HT-29 (cell line): ENCODE data around the gene ABLIM2. TPM values are rescaled to one million over a fixed set of nuclear protein-coding genes. Genes with fewer than 3 reads are reported as not detected.

ENCODE experiments used
- DNase-seq: peaks from one replicate; pipeline ENCODE4 v3.0.0-alpha.2; 2015; ENCODE audit warnings: low spot score
- total RNA-seq: library from RNA; depleted of rRNA; stranded (reverse); fragments of >200 nt; shearing (Covaris generic); gene quantifications from 2 replicates; pipeline ENCODE4 v1.2.3, GENCODE V29; 2014

The ABLIM2 gene
- total RNA-seq, 1 experiment from 2014 or later: 0.13 TPM

DNA sequence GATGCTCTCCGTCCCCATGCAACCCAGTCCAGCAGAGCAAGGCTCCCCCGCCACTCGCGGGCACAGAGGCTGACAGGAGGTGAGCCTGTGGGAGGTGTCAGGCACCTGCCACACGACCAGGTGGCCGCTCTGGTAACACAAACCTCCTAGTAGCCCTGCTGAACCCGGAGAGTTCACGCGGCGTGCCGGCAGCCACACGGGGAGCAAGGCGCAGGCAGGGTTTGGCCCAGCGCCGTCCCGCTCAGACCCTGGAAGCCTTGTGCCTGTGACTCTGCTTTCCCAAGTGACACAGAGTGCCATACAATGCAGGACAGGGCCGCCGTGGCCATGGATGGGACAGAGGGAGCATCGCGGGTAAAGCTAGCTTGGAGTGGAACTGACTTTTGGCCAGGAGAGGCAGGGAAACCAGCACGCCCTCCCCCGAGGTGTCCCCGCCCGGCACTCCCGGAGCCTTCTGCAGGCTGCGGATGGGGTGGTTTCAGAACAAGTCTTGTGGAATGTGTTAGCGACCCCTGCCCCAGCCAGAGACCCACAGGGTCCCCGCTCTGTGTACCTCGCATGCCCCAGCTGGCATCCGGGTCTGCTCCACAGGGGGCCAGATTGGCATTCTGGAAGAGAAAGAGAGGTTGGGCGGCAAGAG, 174.2 kb downstream of the ABLIM2 start:
- DNase-seq: no peak

DNA sequence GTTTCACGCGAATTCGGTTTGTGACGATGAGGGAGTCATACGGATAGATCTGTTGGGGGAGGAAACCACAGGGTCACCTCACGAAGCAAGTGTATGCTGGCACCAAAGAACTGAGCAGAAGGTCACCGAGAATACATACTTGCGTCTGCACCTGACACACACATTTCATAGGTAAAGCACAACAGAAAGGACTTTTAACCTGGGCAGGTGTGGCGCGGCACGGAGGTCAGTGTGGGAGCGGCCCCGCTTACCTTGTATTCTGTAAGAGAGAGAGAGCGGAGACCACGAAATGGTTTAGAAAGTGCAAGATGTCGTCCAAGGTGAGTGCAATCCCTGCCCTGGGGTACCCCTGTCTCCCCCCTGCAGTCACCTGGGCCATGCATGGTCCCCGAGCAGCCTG, 175.3 kb downstream of the ABLIM2 start:
- no peak for DNase-seq

DNA sequence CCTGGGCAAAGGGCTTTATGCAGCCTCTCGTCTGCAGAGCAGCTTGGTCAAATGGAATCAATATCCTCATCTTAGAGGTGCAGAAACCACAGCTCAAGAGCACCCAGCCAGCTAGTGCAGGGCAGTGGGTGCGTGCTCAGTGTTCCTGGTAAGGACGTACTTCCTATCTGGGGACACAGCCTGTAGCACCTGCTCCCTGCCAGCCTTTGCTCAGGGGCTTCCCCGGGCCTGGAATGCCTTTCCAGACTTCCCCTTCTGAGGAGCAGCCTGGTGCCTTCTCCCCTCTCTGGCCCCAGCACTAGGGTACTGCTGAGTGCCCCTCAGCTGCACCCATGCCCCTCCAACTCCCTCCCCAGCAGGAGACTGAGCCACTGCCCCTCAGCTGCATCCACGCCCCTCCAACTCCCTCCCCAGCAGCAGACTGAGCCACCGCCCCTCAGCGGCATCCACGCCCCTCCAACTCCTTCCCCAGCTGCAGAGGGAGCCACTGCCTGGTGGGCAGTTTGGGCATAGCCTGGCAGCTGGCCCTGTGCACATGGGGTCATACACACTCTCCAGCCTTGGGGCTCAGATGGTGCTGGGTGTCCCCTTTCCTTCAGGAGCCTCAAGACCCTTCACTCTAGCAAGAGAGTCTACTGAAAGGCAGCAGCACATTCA, 176.7 kb downstream of the ABLIM2 start:
- DNase-seq: no peak

DNA sequence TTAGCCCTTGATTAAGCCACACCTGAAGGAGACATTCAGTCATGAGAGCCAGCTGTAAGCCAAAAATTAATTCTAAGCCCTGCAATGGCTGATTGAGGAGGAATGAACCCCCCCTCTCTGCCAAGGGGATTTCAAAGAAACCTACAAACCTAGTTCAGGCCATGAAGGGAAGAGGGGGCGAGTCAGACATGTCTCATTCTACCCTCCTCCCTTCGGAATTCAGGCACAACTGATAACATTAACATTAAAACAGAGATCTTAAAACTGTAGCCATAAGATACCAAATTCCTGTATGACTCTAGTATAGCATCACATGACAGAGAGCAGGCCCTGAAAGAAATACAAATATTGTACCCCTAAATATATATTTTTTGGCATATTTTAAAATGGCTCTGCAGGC, 178.6 kb downstream of the ABLIM2 start:
- DNase-seq: no peak

DNA sequence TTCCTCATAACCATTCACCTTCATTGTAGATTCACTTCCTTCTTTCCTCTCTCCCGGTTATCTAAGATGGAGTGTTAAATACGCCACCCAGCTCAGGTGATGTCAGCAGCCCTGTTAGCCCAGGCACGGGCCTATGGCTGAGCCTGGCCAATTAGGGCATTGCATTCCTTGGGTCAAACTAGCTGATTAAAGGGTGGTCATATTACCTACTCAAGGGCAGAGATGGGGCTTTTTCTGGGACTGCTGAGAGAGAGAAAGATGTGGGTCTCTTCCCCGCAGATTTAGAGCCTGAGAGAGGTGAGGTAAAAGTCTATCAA, 179.0 kb downstream of the ABLIM2 start:
- no peak for DNase-seq

DNA sequence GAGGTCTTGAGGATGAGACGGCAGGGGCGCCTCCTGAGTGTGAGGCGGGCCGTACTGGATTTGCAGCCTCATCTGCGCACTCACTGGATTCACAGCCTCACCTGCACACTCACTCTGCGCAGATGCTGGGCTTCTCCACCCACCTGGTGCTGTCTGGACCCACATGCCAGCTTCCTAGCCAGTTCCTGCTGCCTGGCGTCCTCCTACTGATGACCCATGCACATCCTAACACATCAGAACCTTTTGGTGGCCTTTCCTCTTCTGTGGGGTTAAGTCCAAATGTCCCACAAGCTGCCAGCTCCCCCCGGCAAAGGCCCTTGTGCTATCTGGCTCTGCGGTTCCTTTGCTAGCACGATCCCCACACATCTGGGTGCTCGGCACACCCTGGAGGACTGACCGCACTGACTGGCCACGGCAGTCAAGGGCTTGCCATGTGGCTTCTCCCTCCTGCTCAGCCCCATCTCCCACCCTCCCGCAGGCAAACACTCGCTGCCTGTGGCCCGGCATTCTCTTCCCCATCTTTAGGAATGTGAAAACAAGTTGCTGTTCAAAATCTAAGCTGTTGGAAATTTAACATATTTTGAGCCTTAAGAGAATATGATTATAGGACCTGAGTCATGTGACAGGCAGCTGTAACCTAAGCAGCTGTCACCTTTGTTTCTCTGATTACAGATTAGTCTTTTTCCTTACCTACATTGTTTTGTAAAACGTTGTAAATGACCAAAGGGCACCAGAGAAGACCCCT, 179.5 kb downstream of the ABLIM2 start:
- DNase-seq: no peak

DNA sequence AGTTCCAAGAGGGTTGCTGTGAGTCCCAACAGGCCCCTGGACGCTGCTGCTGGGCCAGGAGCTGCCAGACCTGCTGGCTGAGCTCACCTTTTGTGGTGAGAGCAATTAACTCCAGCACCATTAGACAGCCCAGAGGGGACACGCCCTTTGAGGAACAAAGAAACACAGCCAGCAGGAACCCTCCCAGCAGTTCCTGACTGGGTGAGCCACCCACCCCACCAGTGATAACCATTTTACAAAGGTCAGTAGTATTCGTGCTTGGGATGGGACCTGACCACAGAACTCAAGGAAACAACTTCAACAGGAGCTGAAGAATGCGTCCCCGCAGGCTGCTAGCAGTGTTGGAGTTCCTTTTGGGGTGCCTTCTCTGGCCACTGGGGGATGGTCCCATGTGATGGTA, 180.1 kb downstream of the ABLIM2 start:
- peak; percentile 60 for DNase-seq

DNA sequence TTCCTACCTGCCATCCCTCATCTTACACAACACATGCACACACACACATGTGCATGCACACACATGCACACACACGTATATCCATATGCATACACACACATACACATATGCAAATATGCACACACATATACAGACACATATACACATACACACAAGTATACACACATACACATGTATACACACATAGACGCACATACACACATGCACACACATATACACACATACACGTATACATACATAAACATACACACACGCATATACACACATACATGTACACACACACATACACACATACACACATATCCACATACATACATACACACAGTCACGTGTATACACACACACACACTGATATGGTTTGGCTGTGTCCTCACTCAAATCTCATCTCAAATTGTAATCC, 182.0 kb downstream of the ABLIM2 start:
- no peak for DNase-seq

DNA sequence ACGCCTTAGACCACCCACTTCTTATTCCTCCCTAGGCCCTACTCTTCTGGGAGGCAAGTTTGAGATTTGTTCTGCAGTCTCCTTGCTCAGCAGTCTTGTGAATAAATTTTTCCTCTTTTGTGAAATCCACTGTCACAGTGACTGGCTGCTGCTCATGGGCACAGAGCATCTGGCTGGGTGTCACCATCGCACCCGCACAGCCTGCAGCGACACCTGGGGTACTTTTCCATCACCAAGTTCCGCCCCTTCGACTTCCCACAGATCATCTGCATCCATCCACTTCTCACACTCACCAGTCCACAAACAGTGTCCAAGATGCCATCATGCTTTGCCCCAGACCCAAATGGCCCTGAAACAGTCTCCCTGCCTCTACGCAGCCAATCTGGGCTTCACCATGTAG, 182.6 kb downstream of the ABLIM2 start:
- no peak for DNase-seq

DNA sequence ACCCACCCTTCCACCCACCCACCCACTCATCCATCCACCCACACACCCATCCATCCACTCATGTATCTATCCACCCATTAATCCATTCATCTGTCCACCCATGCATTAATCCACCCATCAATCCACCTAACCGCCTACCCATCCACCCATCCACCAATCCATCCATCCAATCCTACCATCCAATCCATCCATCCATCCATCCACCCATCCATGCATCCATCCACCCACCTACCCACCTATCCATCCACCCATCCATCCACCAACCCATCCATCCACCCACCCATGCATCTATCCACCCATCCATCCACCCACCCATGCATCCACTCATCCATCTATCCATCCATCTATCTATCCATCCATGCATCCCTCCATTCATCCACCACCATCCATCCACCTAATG, 184.2 kb downstream of the ABLIM2 start:
- no peak for DNase-seq

DNA sequence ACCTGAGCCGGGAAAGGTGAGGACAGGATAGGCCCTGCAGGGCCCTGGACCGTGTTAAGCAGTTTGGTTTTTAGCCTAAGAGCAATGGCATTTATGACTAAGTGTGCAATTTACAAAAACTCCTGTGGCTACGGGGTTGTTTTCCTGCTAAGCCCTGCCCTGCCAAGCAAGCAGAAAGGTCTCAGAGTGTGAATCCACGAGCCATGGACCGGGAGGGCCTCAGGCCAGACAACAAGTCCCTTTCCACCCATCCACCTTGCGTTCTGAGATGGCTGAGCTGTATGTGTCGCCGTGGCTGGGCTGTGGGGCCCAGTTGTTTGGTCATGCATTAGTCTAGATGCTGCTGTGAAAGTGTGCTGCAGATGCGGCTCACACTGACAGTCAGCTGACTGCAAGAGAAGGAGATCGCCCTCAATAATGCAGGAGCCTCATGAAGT, 185.1 kb downstream of the ABLIM2 start:
- DNase-seq: no peak

DNA sequence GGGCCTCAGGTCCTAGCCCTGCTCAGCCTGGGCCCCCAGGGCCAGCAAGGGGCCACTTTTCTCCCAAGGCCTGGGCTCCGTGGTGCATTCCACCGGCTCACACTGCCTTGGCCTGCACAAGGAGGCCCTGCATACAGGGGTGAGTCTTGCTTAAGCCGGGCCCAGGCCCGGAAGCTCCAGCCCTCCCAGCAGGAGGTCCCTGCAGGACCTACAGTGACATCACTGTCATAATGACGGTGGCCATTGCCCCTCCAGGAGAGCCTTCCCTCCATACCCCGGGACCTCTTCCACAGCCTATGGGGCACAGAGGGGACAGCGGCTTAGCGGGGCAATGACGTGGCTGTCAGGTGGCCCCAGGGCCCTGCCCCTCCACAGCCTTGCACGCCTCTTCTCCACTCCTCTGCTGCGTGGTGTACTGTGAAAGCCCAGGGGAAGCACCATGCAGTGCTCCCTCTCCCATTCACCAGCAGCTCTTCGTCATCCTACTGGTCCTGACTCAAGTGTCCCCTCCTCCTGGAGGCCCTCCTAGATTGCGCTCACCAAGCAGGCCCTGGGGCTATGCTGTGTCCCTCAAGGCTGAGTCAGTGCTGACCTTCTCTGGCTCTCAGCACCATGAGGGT, 186.6 kb downstream of the ABLIM2 start:
- DNase-seq: no peak

DNA sequence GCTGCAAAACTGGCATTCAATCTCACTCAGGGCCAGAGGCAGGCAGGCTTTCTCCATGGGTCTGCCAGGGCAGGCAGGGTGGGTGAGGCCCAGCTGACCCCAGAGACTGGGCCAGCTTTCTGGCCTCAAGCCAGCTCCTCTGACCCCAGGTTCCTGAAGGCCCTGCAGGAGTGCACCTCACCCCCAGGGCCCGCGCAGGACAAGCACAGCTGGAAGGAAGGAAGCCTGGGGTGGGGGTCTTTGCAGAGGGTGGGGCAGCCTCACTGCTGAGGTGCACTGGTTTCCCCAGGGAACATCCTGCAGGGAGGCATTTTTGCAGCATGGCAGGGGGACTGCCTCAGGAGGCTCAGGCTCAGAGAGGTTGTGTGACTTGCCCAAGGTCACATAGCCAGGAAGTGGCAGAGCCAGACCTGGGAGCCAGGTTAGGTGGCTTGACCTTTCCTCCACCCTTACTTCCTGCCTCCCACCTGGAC, 187.4 kb downstream of the ABLIM2 start:
- DNase-seq: no peak

DNA sequence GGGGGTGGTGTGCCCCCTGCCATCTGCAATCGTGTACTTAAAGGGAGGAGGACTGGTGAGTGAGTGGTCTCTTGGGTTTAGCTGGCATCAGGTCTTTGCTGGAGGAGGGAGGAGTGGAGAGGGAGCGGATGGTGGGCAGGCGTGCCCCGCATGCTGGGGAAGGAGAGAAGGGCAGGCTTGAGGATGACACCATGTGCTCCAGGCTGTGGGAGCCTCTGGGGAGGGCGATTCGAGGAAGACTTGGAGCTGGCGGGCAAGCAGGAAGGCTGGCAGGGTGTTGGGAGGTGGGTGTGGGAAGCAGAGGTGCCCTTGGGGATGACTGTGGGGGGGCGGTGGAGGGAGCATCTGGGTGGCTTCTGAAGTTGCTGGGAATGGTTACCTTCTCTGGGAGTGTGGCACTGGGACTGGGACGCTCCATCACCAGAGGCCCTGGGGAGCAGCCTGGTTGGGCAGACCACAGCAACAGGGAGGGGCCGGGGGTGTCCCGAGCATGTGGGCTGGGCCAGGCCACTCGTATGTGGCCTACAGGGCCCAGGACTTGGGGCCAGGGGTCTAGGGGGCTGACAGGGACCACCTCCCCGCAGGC, 188.2 kb downstream of the ABLIM2 start:
- DNase-seq: peak; percentile 29

DNA sequence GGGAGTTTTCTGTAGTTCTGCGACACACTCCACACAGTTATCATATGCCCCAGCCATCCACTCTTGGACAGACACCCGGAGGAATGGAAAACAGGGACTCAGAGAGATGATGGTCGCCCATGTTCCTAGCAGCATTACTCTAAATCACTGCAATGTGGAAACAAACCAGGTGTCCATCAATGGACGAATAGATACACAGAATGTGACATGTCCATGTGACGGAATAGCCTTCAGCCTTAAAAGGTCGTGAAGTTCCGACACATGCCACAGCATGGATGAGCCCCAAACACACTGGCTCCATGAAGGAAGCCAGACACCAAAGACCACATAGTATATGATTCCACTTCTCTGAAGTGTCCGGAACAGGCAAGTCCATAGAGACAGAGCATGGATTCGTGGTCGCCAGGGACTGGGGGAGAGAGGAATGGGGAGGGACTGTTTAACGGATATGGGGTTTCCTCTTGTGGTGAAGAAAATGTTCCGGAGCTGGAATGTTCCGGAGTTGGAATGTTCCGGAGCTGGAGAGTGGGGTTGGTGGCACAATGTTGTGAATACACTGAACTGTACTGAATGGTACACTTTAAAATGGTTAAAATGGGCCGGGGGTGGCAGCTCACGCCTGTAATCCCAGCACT, 190.2 kb downstream of the ABLIM2 start:
- no peak for DNase-seq

DNA sequence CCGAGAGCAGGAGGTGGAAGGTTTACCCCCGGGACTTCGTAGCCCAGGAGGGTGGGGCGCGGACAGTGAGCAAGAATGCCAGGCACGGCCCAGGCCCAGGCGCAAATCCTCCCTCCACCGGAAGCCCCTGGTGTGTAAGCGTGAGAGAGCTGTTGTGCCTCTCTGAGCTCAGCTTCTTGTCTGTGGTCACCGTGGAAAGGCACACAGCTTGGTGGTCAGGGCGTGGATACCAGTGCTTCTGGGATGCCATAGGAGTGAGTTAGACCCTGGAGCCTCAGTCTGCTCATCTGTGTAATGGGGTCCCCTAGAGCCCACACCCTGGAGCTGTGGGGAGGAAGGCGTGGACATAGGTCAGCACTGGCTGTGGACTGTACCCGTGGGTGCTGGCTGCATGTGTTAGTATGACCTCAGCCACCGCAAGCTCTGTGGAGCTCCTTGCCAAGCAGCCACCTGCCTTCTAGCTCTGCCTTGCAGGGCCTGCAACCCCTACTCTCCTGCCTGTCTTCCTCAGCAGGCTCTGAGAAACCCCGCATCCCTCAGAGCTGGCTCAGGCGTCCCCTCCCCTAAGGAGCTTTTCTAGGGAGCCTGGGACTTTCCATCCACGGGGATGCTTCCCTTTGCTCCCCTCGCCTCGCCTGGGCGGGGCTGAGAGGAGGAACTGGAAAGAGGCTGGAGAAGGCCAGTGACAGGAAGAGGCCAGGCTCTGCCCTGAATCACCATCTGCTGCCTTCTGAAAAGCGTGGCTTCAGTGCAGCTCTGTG, 190.9 kb downstream of the ABLIM2 start:
- peak; percentile 30 for DNase-seq

DNA sequence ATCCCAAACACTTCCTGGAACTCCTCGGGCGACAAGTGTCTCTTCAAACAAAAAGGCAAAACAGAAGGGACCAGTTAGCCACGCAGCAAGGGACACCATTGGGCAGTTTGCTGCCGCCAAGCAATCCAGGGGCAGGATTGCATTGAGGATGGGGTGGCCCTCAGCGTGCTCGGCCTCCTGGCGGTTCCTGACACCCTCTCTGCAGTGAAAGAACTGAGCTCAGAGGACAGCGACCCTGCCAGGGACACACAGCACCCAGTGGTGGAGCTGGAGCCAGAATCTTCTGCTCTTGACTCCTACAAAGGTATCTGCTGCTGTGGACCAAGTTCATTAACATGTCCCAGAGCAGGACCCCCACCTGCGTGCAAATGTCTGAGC, 191.6 kb downstream of the ABLIM2 start:
- DNase-seq: no peak

DNA sequence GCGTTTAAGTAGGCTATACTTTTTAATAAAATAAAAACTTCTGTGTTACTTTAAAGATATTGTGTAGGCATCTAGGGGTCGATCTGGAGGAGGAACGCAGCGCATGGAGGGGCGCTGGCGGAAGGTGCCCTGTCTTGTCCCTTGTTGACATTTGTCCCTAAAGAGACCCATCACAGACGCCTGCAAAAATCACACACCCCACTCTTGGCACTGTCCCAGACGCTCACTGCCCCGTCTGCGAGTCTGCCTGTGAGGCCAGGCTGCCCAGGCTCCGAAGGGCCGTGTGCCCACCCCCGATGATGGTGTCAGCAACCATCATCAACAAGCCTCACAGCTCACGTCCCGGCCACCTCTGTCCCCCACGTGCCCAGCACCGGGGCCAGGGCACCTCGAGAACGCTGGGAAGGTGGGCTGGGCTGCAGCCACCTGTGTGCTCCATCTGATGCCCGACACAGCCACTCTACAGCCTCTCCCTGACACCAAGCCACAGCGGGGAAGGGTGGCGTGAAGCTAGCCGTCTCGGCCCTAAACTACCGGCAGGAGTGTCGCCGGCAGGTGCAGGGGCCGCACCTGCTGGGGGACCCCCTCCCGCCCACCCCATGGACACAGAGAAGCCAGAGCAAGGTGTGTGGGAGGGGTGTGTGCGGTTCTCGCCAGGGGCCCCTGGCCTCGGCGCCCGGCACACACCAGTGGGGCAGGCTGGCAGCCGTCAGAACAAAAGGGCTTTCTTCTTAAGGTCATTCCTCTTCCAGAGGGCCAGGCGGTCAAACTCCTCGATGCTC, 192.1 kb downstream of the ABLIM2 start:
- DNase-seq: no peak

DNA sequence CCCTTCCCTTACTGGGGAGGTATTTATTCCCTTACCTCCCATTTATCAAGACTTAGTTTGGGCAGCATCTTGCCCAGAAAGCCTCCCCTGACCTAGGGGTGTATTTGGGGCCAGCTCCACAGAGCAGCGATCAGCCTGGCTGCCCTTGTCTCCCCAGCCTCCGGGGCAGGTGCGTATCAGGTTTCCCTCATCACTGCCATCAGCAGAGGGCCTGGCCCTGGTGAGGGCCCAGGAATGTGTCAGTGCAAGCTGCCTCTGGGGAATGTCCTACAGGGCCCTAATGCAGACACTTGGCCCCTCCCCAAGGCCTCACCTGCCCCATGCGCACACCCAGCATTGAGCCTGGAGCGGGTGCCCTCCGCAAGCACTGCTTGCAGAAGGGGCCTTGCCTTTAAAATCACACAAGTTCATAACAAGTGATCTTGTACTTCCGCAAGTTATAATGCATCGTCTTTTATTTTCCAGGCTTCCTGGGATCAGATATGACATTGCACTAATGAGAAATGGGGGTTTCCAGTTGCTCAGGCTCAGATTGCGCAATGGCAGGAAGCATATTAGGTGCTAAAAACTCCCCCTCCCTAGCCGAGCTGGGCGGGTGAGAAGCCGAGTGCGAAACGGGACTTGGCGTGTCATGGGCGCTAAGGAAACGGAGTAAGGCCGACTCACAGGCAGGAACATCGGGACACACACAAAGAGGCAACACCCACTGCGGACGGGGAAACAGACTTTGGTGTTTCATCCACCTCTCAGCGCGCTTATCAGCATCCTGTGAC, 193.5 kb downstream of the ABLIM2 start:
- no peak for DNase-seq
